Epithelial cell of esophagus (primary cell): Measurements from ENCODE around the gene CLDN1.
"Not testable (repeated sequence)": the region's sequence is repeated elsewhere in the genome, so short reads cannot be mapped to it uniquely, and the experiment has no call there.

Source experiments
- DNase-seq: peaks from one replicate; pipeline ENCODE4 v3.0.0; 2010; ENCODE audit warnings: low read depth
- H3K4me3 ChIP-seq: 2 replicates; pipeline ENCODE4 v1.5.1; 2011; ENCODE audit warnings: mild to moderate bottlenecking, low read length, control low read depth
- TF ChIP-seq, protein P1 (sequence below): IDR thresholded peaks from 2 replicates; pipeline ENCODE4 v1.5.1; 2011; ENCODE audit warnings: low read depth, mild to moderate bottlenecking, low read length, control low read depth, inconsistent platforms; ENCODE audit not compliant: insufficient read depth; ENCODE audit errors: missing control alignments

CLDN1 gene

DNA sequence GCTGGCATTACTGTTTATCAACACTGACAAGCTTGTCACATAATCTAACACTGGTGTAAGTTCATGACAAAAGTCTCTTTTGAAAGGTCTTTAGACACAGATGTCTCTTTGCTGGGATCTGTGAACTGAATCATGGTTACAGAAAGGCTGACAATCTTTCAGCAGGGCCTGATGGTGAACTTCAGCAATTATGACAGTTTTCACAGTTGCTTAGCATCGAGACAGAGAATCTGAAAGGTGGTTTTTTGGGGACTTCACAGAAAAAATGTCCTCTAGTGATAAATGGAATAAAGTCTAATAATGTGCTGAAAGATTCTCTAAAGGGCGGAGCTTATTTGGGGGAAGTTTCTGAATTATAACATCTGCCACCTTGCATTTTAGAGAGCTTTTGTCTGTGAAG is 32.3 kb downstream of the CLDN1 start:
- TF ChIP-seq, protein P1, sequence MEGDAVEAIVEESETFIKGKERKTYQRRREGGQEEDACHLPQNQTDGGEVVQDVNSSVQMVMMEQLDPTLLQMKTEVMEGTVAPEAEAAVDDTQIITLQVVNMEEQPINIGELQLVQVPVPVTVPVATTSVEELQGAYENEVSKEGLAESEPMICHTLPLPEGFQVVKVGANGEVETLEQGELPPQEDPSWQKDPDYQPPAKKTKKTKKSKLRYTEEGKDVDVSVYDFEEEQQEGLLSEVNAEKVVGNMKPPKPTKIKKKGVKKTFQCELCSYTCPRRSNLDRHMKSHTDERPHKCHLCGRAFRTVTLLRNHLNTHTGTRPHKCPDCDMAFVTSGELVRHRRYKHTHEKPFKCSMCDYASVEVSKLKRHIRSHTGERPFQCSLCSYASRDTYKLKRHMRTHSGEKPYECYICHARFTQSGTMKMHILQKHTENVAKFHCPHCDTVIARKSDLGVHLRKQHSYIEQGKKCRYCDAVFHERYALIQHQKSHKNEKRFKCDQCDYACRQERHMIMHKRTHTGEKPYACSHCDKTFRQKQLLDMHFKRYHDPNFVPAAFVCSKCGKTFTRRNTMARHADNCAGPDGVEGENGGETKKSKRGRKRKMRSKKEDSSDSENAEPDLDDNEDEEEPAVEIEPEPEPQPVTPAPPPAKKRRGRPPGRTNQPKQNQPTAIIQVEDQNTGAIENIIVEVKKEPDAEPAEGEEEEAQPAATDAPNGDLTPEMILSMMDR, result no peak
- no peak for DNase-seq

GRCh38 chr3:190288836-190289235 is 33.4 kb downstream of the CLDN1 start:
- DNase-seq, result peak; percentile 47
- H3K4me3 ChIP-seq, result no peak overlapping the region
- TF ChIP-seq, protein P1, result no peak

More for the DNA sequence above, 32.3 kb downstream of the CLDN1 start:
- H3K4me3 ChIP-seq, result no peak overlapping the region

GRCh38 chr3:190286014-190286413 is 36.2 kb downstream of the CLDN1 start:
- DNase-seq, result no peak
- no peak overlapping the region for H3K4me3 ChIP-seq
- TF ChIP-seq, protein P1, result no peak

- DNase-seq, result peak; percentile 30
- TF ChIP-seq, protein P1, result no peak
- H3K4me3 ChIP-seq, result no peak overlapping the region
Measured at GRCh38 chr3:190281308-190282051, 40.8 kb downstream of the CLDN1 start.

GRCh38 chr3:190279690-190280089 is 42.6 kb downstream of the CLDN1 start:
- no peak for DNase-seq
- TF ChIP-seq, protein P1, result no peak

GRCh38 chr3:190272747-190273146 is 49.5 kb downstream of the CLDN1 start:
- TF ChIP-seq, protein P1, result no peak
- DNase-seq, result no peak
- H3K4me3 ChIP-seq, result no peak overlapping the region

More at GRCh38 chr3:190279690-190280089, 42.6 kb downstream of the CLDN1 start:
- no peak overlapping the region for H3K4me3 ChIP-seq

DNA sequence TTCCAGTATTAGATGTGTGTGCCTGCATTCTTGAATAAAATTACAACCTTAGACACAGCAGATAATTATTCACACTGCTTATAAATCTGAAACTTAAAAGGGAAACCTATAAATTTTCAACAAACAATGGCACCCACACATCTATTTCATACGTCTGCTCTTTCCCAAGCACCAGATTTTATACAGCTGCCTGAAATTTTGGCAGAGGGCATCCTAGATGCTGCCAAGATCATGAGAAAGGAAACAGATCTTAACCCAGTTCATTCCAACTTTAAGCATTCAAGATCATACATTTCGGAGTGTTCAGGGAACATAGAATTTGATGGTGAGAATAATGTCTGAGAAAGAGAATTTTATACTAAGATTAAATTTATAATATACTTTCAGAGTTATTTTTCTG is 53.1 kb downstream of the CLDN1 start:
- no peak for DNase-seq
- H3K4me3 ChIP-seq, result no peak overlapping the region
- TF ChIP-seq, protein P1, result no peak

- H3K4me3 ChIP-seq, DNase-seq: not testable (repeated sequence)
Measured at GRCh38 chr3:190267464-190267863, 54.8 kb downstream of the CLDN1 start.
